HEK293 (cell line): ENCODE data around the gene GOSR2.

ENCODE experiments used
- CTCF ChIA-PET: fragments of 350-600 bp; formaldehyde crosslinking; extraction: SDS; loops from one replicate; lab custom pipeline; 2021; ENCODE audit warnings: antibody characterized with exemption; lab: Yijun Ruan, JAX
- POLR2A ChIA-PET: fragments of 300-600 bp; formaldehyde crosslinking; extraction: SDS; loops from one replicate; lab custom pipeline; 2020; ENCODE audit warnings: antibody characterized with exemption, inconsistent platforms; lab: Yijun Ruan, JAX
- H3K27ac ChIP-seq: fragments of 200-500 bp; sonication (Bioruptor generic); 2 replicates; pipeline ENCODE4 v1.5.1; 2014; ENCODE audit warnings: low read depth, low read length, control low read depth, inconsistent platforms; ENCODE audit errors: extremely low read depth
- H3K36me3 ChIP-seq, 2 experiments: fragments of 200-500 bp in 1 of 2; sonication (Bioruptor generic) in 1 of 2; 1 replicate in 1 of 2; 2 replicates in 1 of 2; pipeline ENCODE4 v1.5.1; 2014 to 2017; ENCODE audit warnings: inconsistent platforms in 2 of 2, low read length in 2 of 2; ENCODE audit not compliant: control insufficient read depth in 2 of 2, insufficient read depth in 1 of 2
- H3K4me1 ChIP-seq: fragments of 200-500 bp; sonication (Bioruptor generic); 2 replicates; pipeline ENCODE4 v1.5.1; 2014; ENCODE audit warnings: mild to moderate bottlenecking, low read length, inconsistent platforms; ENCODE audit not compliant: control insufficient read depth, insufficient read depth
- H3K4me3 ChIP-seq: 2 replicates; pipeline ENCODE4 v1.5.1; 2011; ENCODE audit warnings: low read depth, mild to moderate bottlenecking, control low read depth, low read length, moderate library complexity
- H3K9me3 ChIP-seq: fragments of 200-500 bp; sonication (Bioruptor generic); 2 replicates; pipeline ENCODE4 v1.5.1; 2014; ENCODE audit warnings: low read depth, low read length, inconsistent platforms; ENCODE audit not compliant: control insufficient read depth, insufficient read depth
- ATF2 ChIP-seq: fragments of 450-650 bp; formaldehyde crosslinking; IDR thresholded peaks from 2 replicates; pipeline ENCODE4 v1.5.1; 2016; ENCODE audit warnings: missing biosample characterization, missing genetic modification characterization, low read depth
- BCL11A ChIP-seq: fragments of 450-650 bp; formaldehyde crosslinking; IDR thresholded peaks from 2 replicates; pipeline ENCODE4 v1.5.1; 2016; ENCODE audit warnings: low read depth, missing biosample characterization, missing genetic modification characterization
- GLI4 ChIP-seq: fragments of 450-650 bp; formaldehyde crosslinking; IDR thresholded peaks from 2 replicates; pipeline ENCODE4 v1.5.1; 2016; ENCODE audit warnings: missing biosample characterization, missing genetic modification characterization
- ZFP69B ChIP-seq: fragments of 450-650 bp; formaldehyde crosslinking; IDR thresholded peaks from 2 replicates; pipeline ENCODE4 v1.5.1; 2016; ENCODE audit warnings: missing biosample characterization, missing genetic modification characterization
- ZNF140 ChIP-seq: fragments of 450-650 bp; formaldehyde crosslinking; IDR thresholded peaks from 2 replicates; pipeline ENCODE4 v1.5.1; 2016; ENCODE audit warnings: missing biosample characterization, missing genetic modification characterization
- ZNF148 ChIP-seq: fragments of 450-650 bp; formaldehyde crosslinking; IDR thresholded peaks from 2 replicates; pipeline ENCODE4 v1.5.0; 2017; ENCODE audit warnings: missing biosample characterization, missing genetic modification characterization, borderline replicate concordance
- ZNF202 ChIP-seq: fragments of 450-650 bp; formaldehyde crosslinking; IDR thresholded peaks from 2 replicates; pipeline ENCODE4 v1.5.1; 2016; ENCODE audit warnings: missing biosample characterization, missing genetic modification characterization, borderline replicate concordance
- ZNF23 ChIP-seq: fragments of 450-650 bp; formaldehyde crosslinking; IDR thresholded peaks from 2 replicates; pipeline ENCODE4 v1.5.1; 2016; ENCODE audit warnings: missing biosample characterization, missing genetic modification characterization, borderline replicate concordance
- ZNF37A ChIP-seq: fragments of 450-650 bp; IDR thresholded peaks from 2 replicates; pipeline ENCODE4 v1.5.1; 2018; ENCODE audit warnings: missing biosample characterization, missing genetic modification characterization
- ZNF555 ChIP-seq: fragments of 450-650 bp; formaldehyde crosslinking; conservative IDR thresholded peaks from 2 replicates; pipeline ENCODE4 v1.5.1; 2017; ENCODE audit warnings: missing biosample characterization, mild to moderate bottlenecking, missing genetic modification characterization, inconsistent platforms
- ZNF629 ChIP-seq: fragments of 450-650 bp; formaldehyde crosslinking; IDR thresholded peaks from 2 replicates; pipeline ENCODE4 v1.5.1; 2017; ENCODE audit warnings: missing biosample characterization, missing genetic modification characterization
- ZNF654 ChIP-seq: fragments of 450-650 bp; formaldehyde crosslinking; IDR thresholded peaks from 2 replicates; pipeline ENCODE4 v1.5.1; 2016; ENCODE audit warnings: low read depth, missing biosample characterization, missing genetic modification characterization
- ZNF704 ChIP-seq: fragments of 450-650 bp; formaldehyde crosslinking; IDR thresholded peaks from 2 replicates; pipeline ENCODE4 v1.5.1; 2016; ENCODE audit warnings: missing biosample characterization, missing genetic modification characterization
- TF ChIP-seq, protein P1 (sequence below): fragments of 450-650 bp; formaldehyde crosslinking; IDR thresholded peaks from 2 replicates; pipeline ENCODE4 v1.5.1; 2016; ENCODE audit warnings: missing biosample characterization, missing genetic modification characterization
- TF ChIP-seq, protein P2 (sequence below): fragments of 450-650 bp; formaldehyde crosslinking; IDR thresholded peaks from 2 replicates; pipeline ENCODE4 v1.5.1; 2017; ENCODE audit warnings: missing biosample characterization, missing genetic modification characterization
- TF ChIP-seq, protein P3 (sequence below): fragments of 450-650 bp; formaldehyde crosslinking; IDR thresholded peaks from 2 replicates; pipeline ENCODE4 v1.5.1; 2017; ENCODE audit warnings: missing biosample characterization, missing genetic modification characterization

GOSR2 gene

GRCh38 chr17:46903762-46904672 lies 18.9 kb upstream of the GOSR2 start (continued):
- TF ChIP-seq, protein P1, sequence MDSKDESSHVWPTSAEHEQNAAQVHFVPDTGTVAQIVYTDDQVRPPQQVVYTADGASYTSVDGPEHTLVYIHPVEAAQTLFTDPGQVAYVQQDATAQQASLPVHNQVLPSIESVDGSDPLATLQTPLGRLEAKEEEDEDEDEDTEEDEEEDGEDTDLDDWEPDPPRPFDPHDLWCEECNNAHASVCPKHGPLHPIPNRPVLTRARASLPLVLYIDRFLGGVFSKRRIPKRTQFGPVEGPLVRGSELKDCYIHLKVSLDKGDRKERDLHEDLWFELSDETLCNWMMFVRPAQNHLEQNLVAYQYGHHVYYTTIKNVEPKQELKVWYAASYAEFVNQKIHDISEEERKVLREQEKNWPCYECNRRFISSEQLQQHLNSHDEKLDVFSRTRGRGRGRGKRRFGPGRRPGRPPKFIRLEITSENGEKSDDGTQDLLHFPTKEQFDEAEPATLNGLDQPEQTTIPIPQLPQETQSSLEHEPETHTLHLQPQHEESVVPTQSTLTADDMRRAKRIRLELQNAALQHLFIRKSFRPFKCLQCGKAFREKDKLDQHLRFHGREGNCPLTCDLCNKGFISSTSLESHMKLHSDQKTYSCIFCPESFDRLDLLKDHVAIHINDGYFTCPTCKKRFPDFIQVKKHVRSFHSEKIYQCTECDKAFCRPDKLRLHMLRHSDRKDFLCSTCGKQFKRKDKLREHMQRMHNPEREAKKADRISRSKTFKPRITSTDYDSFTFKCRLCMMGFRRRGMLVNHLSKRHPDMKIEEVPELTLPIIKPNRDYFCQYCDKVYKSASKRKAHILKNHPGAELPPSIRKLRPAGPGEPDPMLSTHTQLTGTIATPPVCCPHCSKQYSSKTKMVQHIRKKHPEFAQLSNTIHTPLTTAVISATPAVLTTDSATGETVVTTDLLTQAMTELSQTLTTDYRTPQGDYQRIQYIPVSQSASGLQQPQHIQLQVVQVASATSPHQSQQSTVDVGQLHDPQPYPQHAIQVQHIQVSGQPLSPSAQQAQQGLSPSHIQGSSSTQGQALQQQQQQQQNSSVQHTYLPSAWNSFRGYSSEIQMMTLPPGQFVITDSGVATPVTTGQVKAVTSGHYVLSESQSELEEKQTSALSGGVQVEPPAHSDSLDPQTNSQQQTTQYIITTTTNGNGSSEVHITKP (tag by site-specific recombination): no peak
- TF ChIP-seq ATF2 (tag by site-specific recombination) (no peak), ZNF654 (no peak)
- TF ChIP-seq, protein P2, sequence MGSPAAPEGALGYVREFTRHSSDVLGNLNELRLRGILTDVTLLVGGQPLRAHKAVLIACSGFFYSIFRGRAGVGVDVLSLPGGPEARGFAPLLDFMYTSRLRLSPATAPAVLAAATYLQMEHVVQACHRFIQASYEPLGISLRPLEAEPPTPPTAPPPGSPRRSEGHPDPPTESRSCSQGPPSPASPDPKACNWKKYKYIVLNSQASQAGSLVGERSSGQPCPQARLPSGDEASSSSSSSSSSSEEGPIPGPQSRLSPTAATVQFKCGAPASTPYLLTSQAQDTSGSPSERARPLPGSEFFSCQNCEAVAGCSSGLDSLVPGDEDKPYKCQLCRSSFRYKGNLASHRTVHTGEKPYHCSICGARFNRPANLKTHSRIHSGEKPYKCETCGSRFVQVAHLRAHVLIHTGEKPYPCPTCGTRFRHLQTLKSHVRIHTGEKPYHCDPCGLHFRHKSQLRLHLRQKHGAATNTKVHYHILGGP: no peak

GRCh38 chr17:46908068-46908737 lies 14.8 kb upstream of the GOSR2 start:
- H3K4me3 ChIP-seq: no peak overlapping the region
- H3K4me1 ChIP-seq: no peaks in the 10 kb centered on the region
- POLR2A ChIA-PET: no interaction called here
- H3K27ac ChIP-seq: no peak overlapping the region
- H3K36me3 ChIP-seq: no peaks in the 10 kb centered on the region
- CTCF ChIA-PET: interaction anchor here (2.6 kb wide), 1 partner anchor 34 kb away, joined by 7 read pairs; no protein-coding TSS in a partner anchor
- H3K9me3 ChIP-seq: no peaks in the 10 kb centered on the region
- no peak for TF ChIP-seq ZNF202
- TF ChIP-seq ZFP69B (tag by site-specific recombination): no peak
- TF ChIP-seq, protein P3, sequence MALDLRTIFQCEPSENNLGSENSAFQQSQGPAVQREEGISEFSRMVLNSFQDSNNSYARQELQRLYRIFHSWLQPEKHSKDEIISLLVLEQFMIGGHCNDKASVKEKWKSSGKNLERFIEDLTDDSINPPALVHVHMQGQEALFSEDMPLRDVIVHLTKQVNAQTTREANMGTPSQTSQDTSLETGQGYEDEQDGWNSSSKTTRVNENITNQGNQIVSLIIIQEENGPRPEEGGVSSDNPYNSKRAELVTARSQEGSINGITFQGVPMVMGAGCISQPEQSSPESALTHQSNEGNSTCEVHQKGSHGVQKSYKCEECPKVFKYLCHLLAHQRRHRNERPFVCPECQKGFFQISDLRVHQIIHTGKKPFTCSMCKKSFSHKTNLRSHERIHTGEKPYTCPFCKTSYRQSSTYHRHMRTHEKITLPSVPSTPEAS (tag by site-specific recombination): no peak
- no peak for TF ChIP-seq ZNF37A (tag by site-specific recombination)
- no peak for TF ChIP-seq ZNF23 (tag by site-specific recombination)
- no peak for TF ChIP-seq ZNF140 (tag by site-specific recombination)
- no peak for TF ChIP-seq ZNF148 (tag by site-specific recombination)
- TF ChIP-seq BCL11A (tag by site-specific recombination): no peak
- TF ChIP-seq ZNF555: no peak
- no peak for TF ChIP-seq ZNF704 (tag by site-specific recombination)
- no peak for TF ChIP-seq GLI4 (tag by site-specific recombination)
- TF ChIP-seq ZNF629 (tag by site-specific recombination): no peak
- TF ChIP-seq, all 188 proteins: peak for 0
